B cell (primary cell): ENCODE measurements around the gene CLCNKB.

Experiments
- CTCF ChIP-seq: fragments of 200-600 bp; IDR thresholded peaks from one replicate; pipeline ENCODE4 v1.8.0; 2022; ENCODE audit warnings: antibody characterized with exemption, mild to moderate bottlenecking
- EZH2 ChIP-seq: IDR thresholded peaks from 2 replicates; pipeline ENCODE4 v1.6.1; 2012; ENCODE audit warnings: borderline replicate concordance, low read depth, mild to moderate bottlenecking, moderate library complexity, low read length; ENCODE audit not compliant: insufficient read depth, poor library complexity, severe bottlenecking

- TF ChIP-seq CTCF, result no peak
- TF ChIP-seq EZH2, result no peak
These were observed 37.6 kb upstream of the CLCNKB start for GRCh38 chr1:16006010-16006409.
